Activated naive CD8-positive, alpha-beta T cell treated with anti-CD3 and anti-CD28 coated beads, Interleukin-2, amount 10 ng/mL, durations not matched to agents 7 days and 5 days (primary cell): Measurements from ENCODE around the gene PAX9. TPM values are rescaled to one million over a fixed set of nuclear protein-coding genes. Genes with fewer than 3 reads are reported as not detected.

ENCODE experiments used
- ATAC-seq: fragments of 150-1000 bp; cut with Tn5 transposase; one replicate; pipeline ENCODE4 v1.10.0; 2021; ENCODE audit warnings: low read depth, moderate library complexity
- POLR2A ChIA-PET: fragments of 350-600 bp; sonication (Branson Sonifier 250); formaldehyde crosslinking; loops from one replicate; lab custom pipeline; 2021; ENCODE audit warnings: antibody characterized with exemption; lab: Charles Lee
- DNase-seq: peaks from one replicate; pipeline ENCODE4 v3.0.0; 2021
- H3K27ac Mint-ChIP-seq: one replicate; pipeline ENCODE4 v1.8.0; 2022; ENCODE audit warnings: mild to moderate bottlenecking, mixed read lengths
- H3K27me3 Mint-ChIP-seq: one replicate; pipeline ENCODE4 v1.8.0; 2022; ENCODE audit warnings: mild to moderate bottlenecking, moderate library complexity, mixed read lengths
- H3K36me3 Mint-ChIP-seq: one replicate; pipeline ENCODE4 v1.8.0; 2021; ENCODE audit warnings: mild to moderate bottlenecking, mixed read lengths
- H3K4me1 Mint-ChIP-seq: one replicate; pipeline ENCODE4 v1.8.0; 2021; ENCODE audit warnings: mixed read lengths
- H3K4me3 Mint-ChIP-seq: one replicate; pipeline ENCODE4 v1.8.0; 2022; ENCODE audit warnings: mild to moderate bottlenecking, moderate library complexity, mixed read lengths
- H3K9me3 Mint-ChIP-seq: one replicate; pipeline ENCODE4 v1.8.0; 2021; ENCODE audit warnings: mixed read lengths
- total RNA-seq, 2 experiments: library from RNA; stranded (reverse); gene quantifications; one replicate each; pipeline ENCODE4 v1.2.3, GENCODE V29; 2021

Gene PAX9
- total RNA-seq, 2 experiments from 2014 or later, result not detected

DNA sequence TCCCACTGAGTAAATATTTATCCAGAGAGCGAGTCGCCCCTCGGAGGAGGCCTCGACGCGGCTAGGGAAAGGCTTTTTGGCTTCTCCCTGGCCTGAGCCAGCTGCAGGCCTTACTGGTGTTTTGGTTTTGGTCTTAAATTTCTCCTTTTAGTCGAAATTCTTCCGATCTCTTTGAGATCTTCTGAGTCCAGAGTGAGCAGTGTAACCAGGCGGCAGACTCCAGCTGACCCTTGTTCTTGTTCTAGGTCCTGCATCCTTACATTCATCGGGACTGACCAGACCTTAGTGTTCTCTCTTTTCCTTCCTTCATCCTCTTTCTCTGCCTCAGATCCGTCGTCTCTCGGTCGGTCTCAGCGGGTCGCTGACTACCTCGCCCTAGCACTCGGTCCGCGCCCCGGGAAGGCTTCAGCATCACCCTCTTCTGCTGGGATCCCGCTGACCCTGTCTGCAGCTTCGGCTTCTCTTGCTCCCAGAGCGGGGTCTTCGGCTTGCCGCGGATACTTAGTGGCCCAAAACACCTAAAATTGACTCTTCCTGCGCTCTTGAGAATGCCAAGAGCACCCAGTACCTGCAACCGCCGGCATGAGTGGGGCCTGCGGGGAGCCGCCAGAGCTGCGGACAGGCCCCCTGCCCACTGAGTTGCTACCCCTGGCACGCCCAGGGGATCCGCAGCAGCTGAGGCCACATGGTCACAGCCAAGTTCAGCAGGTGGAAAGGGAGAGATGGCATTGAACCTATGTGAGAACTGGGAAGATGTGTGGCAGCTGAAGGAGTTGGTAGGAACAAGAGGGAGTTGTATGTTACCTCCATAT is 2.4 kb upstream of the PAX9 start:
- Mint-ChIP-seq H3K27ac (peak overlapping the region; percentile 11), H3K4me1 (peaks cover 7% of the 10 kb centered on the region), H3K27me3 (peaks cover 96% of the 10 kb centered on the region), H3K36me3 (peaks cover 8% of the 10 kb centered on the region), H3K9me3 (peaks cover 4% of the 10 kb centered on the region), H3K4me3 (no peak overlapping the region)
- DNase-seq (peak; percentile 27), ATAC-seq (no peak)
- POLR2A ChIA-PET, result no interaction called here

DNA sequence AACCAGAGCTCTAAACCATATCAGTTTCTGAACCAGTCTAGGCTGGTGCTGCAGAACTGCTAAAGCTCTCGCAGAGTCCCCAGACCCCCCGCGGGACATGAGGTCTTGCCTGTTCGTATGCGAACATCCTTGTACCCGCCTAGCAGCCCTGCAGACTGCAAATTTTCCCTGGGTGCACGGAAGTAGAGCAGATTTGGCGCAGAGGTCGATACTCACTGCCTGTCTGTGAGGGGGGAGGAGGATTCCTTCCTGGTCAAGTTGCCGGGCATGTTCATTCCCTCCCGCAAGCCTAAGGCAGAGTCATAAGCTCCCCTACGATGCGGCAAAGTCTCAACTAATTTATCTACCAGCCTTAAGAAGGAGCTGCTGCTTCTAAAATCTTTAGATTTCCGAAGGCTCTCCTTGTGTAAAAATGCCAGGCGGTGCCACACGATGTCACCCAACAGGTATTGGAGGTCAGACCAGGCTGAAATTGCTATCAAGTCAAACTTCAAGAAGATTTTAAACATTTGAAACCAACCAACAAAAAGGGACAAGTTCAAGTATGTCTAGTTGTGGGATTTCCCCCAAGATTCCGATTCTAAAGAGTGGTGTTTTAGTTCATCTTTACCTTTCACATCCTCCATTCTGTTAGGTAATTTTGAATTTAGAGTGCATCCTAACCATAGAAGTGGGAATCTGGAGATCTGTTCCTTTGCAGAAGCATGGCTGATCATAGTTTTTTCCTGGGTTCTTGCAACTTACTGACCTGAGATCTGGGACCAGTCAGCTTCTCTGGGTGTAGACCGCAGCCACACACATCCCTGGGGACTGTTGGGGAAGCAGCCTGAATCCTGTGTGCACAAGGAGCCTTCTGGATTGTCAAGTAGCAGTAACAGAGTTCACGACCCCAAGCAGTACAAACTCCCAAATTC is 1.6 kb upstream of the PAX9 start:
- Mint-ChIP-seq H3K4me3 (no peak overlapping the region), H3K9me3 (peaks cover 4% of the 10 kb centered on the region), H3K27ac (no peak overlapping the region), H3K4me1 (peaks cover 7% of the 10 kb centered on the region), H3K27me3 (peaks cover 96% of the 10 kb centered on the region), H3K36me3 (peaks cover 8% of the 10 kb centered on the region)
- ATAC-seq (no peak), DNase-seq (peak; percentile 27)
- POLR2A ChIA-PET, result no interaction called here

DNA sequence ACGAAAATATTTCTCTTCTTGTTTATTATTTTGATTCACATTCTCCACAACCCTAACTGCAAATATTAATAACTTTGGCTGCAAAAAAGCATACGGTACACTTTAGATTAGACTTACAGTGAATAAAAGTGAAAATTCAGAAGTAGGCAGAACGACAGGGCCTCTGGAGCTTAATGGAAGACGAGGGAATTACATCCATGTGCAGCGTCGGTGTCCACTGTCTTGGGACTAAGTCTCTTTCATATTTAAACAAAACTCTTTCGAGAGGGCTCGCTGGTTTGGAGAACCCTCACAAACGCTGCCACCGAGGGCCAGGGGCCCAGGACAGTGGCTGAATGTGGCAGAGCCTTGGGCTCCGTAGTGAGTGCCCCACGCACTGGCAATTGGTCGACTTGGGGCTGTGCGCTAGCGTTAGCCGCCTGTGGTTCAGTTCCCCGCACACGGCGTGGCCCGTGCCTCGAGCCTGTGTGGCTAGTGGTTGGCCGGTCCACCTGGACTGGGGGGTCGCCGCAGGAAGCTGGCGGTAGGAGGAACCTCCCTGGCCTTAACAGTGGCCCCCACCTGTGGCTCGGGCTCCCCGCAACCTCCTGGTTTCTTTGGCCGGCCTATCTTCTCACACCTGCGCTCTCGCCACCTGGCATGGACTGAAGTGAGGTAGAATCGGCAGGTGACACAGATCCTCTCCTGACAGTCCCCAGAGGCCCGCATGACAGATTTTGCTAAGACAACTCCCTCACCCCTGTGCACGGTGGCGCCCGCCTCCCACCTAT is 739 bp upstream of the PAX9 start:
- POLR2A ChIA-PET, result no interaction called here
- DNase-seq (no peak), ATAC-seq (no peak)
- H3K4me1 Mint-ChIP-seq, result peaks cover 8% of the 10 kb centered on the region
- H3K36me3 Mint-ChIP-seq, result peaks cover 6% of the 10 kb centered on the region
- H3K9me3 Mint-ChIP-seq, result peaks cover 3% of the 10 kb centered on the region
- peak overlapping the region; percentile 30 for H3K4me3 Mint-ChIP-seq
- peaks cover 96% of the 10 kb centered on the region for H3K27me3 Mint-ChIP-seq
- peak overlapping the region; percentile 63 for H3K27ac Mint-ChIP-seq

DNA sequence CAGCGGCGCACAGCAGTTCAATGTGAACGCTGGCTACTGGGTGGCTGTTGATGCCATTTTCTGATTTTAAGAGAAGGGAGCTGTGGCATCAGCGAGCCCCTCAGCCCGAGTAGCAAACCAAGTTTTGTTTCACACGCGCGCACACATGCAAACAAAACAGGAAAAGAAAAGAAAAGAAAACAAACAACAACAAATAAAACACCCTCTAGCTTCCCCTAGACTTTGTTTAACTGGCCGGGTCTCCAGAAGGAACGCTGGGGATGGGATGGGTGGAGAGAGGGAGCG is 540 bp downstream of the PAX9 start:
- DNase-seq, result no peak
- ATAC-seq, result no peak
- Mint-ChIP-seq H3K9me3 (peaks cover 3% of the 10 kb centered on the region), H3K27me3 (peaks cover 92% of the 10 kb centered on the region), H3K4me1 (peaks cover 8% of the 10 kb centered on the region), H3K4me3 (peak overlapping the region; percentile 13), H3K36me3 (peaks cover 8% of the 10 kb centered on the region), H3K27ac (peak overlapping the region; percentile 65)
- POLR2A ChIA-PET, result no interaction called here

DNA sequence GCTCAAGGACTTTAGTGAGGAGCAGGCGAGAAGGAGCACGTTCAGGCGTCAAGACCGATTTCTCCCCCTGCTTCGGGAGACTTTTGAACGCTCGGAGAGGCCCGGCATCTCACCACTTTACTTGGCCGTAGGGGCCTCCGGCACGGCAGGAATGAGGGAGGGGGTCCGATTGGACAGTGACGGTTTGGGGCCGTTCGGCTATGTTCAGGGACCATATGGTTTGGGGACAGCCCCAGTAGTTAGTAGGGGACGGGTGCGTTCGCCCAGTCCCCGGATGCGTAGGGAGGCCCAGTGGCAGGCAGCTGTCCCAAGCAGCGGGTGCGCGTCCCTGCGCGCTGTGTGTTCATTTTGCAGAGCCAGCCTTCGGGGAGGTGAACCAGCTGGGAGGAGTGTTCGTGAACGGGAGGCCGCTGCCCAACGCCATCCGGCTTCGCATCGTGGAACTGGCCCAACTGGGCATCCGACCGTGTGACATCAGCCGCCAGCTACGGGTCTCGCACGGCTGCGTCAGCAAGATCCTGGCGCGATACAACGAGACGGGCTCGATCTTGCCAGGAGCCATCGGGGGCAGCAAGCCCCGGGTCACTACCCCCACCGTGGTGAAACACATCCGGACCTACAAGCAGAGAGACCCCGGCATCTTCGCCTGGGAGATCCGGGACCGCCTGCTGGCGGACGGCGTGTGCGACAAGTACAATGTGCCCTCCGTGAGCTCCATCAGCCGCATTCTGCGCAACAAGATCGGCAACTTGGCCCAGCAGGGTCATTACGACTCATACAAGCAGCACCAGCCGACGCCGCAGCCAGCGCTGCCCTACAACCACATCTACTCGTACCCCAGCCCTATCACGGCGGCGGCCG is 1.1 kb downstream of the PAX9 start:
- Mint-ChIP-seq H3K36me3 (peaks cover 8% of the 10 kb centered on the region), H3K27me3 (peaks cover 92% of the 10 kb centered on the region), H3K9me3 (peaks cover 3% of the 10 kb centered on the region), H3K4me3 (peak overlapping the region; percentile 13), H3K4me1 (peaks cover 8% of the 10 kb centered on the region), H3K27ac (no peak overlapping the region)
- ATAC-seq, result no peak
- POLR2A ChIA-PET, result no interaction called here
- DNase-seq, result peak; percentile 32

DNA sequence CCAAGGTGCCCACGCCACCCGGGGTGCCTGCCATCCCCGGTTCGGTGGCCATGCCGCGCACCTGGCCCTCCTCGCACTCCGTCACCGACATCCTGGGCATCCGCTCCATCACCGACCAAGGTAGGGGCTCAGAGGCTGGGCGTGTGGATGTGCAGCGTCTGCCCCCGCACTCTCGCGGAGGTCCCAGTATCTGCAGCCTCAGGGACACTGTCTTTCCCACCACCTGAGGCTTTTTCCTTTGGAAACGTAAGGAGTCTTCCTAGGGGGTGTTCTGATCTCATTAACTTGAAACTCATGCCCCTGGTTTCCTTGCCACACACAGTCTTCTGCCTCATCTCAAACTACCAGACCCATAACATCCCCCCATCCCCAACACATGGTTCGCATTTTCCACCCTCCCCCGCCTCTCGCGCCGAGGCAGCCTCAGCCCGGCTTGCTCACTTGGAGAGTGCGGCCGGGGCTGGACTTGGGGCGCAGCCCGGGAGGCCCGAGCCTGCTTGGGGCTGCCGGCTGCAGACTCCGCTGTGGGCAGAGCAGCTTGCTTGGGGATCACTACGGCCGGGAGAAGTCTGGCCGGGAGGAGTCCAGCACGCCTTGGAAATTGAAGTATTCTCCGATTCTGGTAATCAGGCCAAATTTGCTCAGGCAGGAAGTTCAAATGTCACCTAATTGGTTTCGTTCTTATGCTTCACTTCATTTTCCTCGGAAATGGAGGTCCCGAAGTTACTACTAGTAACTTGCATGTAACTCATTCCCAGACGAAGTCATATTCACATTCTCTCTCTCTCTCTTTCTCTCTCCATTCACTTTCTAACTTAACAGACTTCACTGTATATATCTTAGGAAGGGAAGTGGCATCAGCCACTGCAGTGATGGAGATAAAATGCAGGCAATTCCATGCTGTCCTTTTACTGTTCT is 2.0 kb downstream of the PAX9 start:
- Mint-ChIP-seq H3K36me3 (peaks cover 8% of the 10 kb centered on the region), H3K27ac (peak overlapping the region; percentile 68), H3K9me3 (peaks cover 4% of the 10 kb centered on the region), H3K27me3 (peaks cover 88% of the 10 kb centered on the region), H3K4me1 (peaks cover 8% of the 10 kb centered on the region), H3K4me3 (peak overlapping the region; percentile 48)
- ATAC-seq (no peak), DNase-seq (peak; percentile 28)
- POLR2A ChIA-PET, result no interaction called here

DNA sequence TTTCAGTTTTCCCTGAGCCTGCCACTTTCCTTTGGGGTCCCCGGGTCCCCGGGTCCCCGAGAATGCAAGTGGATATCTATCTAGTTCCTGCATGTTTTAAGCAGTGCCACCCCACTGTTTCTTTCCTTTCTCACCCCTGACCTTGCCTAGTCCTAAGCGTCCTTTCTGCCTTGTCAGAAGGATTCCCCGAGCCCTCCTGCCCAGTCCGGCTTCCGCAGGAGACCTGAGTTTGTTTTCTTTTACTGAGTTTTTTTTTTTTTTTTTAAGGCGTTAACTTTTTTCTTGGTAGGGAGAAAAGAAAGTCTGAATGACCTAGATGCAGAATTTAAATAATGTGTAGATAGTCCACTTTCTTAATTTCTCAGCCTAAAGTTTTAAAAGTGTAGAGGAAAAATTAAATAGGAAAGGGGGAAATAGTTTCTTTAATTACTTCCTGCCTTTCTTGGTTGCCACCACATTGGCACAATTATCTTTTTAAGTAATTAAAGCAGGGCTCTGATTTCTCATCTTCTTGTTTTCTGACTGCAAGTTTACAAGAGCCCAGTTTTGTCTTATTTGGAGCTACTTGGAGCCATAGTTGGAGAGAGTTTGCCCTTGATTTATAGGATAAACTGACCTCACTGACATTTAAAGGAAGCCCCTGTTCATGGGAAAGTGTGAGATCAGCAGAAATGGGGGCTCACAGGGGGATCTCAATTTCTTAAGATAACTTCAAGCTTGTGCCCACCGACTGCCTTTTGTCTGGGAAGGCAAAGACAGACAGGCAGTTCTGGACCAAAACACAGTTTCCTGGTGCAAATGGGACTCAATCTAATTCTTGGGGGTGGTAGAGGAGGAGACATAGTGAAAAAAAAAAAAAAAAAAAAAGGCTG is 2.9 kb downstream of the PAX9 start:
- peaks cover 8% of the 10 kb centered on the region for H3K4me1 Mint-ChIP-seq
- POLR2A ChIA-PET, result no interaction called here
- ATAC-seq (no peak), DNase-seq (no peak)
- no peak overlapping the region for H3K27ac Mint-ChIP-seq
- peaks cover 4% of the 10 kb centered on the region for H3K9me3 Mint-ChIP-seq
- H3K4me3 Mint-ChIP-seq, result peak overlapping the region; percentile 2
- peaks cover 79% of the 10 kb centered on the region for H3K27me3 Mint-ChIP-seq
- H3K36me3 Mint-ChIP-seq, result peaks cover 5% of the 10 kb centered on the region

DNA sequence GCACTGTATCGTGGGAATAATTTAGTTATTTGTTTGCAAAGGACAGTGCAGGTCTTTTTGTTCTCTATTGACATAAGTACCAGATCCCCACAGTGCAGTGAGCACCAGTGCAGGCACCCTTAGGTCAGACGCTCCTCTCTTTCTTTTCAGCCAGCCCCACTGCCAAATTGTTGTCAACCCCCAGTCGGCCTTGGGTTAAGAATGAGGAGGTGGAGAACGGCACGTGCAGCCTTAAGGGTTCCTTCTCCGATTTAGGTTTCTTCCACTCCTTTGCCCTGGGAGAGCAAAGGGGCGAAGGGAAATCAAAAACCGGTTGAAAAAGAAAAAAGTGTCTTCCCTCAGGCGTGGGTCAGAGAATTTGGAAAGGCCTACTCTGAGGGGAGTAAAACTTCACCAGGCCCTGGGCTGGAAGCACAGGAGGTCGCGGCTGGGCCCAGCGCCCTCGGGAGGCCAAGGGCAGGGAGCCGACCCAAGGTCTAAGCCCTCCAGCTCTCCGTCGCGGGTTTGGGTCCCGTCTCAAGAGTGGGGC is 4.3 kb downstream of the PAX9 start:
- Mint-ChIP-seq H3K9me3 (peaks cover 4% of the 10 kb centered on the region), H3K27ac (no peak overlapping the region), H3K4me3 (no peak overlapping the region), H3K36me3 (peaks cover 5% of the 10 kb centered on the region), H3K27me3 (peaks cover 68% of the 10 kb centered on the region), H3K4me1 (peaks cover 8% of the 10 kb centered on the region)
- POLR2A ChIA-PET, result no interaction called here
- DNase-seq (no peak), ATAC-seq (no peak)

DNA sequence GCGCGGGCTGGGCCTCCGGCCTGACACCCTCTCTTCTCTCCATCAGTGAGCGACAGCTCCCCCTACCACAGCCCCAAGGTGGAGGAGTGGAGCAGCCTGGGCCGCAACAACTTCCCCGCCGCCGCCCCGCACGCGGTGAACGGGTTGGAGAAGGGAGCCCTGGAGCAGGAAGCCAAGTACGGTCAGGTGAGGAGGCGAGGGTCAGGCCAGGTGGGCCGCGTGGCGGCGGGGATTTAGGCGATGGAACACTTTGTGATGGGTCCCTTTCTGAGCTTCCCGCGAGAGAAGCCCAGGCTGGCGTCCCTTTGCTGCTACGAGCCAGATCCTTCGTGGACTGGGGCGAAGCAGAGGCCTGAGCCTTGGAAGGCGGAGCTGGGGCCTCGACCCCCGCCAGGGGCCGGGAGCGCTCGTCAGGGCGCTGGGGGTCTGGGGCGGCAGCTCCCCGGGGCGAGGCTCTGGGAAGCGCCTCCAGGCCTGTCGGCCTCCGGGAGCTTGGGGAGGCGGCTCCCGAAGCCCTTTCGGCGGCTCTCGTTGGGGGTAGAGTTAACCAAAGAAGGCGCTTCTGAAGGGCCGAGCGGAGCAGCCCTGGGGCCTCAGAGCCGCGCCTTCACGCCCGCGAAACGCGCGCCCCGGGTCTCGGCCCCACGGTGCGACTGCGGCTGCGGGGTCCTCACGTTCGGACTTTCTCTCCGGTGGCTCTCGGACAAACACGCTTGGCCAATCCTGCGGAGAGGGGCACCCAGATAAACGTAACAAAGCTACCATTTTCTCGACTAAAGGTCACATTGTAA is 5.0 kb downstream of the PAX9 start:
- peaks cover 4% of the 10 kb centered on the region for H3K4me1 Mint-ChIP-seq
- peaks cover 4% of the 10 kb centered on the region for H3K36me3 Mint-ChIP-seq
- no peak overlapping the region for H3K4me3 Mint-ChIP-seq
- POLR2A ChIA-PET, result no interaction called here
- no peak overlapping the region for H3K27ac Mint-ChIP-seq
- H3K27me3 Mint-ChIP-seq, result peaks cover 62% of the 10 kb centered on the region
- peaks cover 2% of the 10 kb centered on the region for H3K9me3 Mint-ChIP-seq
- DNase-seq, result no peak
- no peak for ATAC-seq

DNA sequence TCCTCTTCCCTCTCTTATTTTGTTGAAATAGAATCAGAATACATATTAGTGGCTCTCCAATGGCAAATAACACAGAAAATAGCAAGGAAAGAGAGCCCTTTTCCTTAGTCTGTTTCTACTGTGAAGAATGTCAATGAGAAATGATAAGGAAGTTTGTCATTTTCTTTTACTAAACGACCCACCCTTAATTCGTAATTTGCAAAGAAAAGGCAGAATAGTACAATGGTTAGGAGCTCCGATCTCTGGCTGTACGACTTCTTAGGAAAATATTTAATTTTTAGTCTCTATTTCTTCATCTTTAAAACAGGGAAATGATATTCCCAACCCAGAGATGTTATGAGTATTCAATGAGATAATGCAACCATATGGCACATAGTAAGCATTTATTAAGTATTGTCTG is 6.0 kb downstream of the PAX9 start:
- POLR2A ChIA-PET, result no interaction called here
- Mint-ChIP-seq H3K36me3 (peaks cover 1% of the 10 kb centered on the region), H3K4me1 (peaks cover 4% of the 10 kb centered on the region), H3K9me3 (peaks cover 2% of the 10 kb centered on the region), H3K27me3 (peaks cover 51% of the 10 kb centered on the region), H3K4me3 (no peak overlapping the region), H3K27ac (no peak overlapping the region)
- DNase-seq (no peak), ATAC-seq (no peak)
